Activated CD4-positive, alpha-beta T cell treated with anti-CD3 and anti-CD28 coated beads, Interleukin-2, amount 50 U/mL, for 48 hours (primary cell): Measurements from ENCODE around the gene FAM241B.

Experiments used
- DNase-seq, 2 experiments: peaks; one replicate each; pipeline ENCODE4 v3.0.0-alpha.2; 2020

Gene FAM241B

DNA sequence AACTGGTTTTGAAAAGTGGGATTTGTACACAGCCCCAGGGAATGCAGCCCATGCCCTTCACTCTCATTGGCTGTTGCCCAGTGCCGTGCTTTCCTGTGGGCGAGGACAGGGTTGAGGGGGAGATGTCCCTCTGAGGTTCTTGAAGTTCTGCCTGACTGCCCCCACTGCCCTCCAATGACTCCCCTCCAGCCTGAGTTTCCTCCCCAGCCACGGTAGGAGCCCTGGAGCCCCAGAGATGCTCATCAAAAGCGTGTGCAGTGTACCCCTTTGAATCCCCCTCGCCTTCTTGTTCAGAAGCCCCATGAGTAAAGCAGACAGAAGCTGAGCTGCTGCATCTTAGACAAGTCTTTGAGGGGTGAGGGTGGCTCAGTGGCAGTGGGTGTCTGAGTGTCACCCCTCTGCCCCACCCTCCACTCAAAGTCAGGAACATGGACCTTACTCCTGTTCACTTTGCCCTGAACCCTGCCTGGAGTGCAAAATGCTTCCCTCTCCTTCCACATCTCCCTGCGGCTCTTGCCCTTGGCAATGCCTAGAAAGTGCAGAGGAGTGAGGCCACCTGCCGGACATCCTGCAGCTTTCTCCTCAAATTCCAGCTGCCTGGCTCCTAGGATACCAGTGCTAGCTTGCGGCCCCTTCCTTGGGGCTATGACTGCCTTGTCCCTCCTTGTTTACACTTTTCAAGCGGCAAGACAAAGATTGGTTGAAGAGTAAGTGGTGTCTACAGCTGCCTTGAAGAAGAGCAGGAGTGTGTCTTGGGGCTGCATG, 19.9 kb downstream of the FAM241B start:
- no peak for DNase-seq

DNA sequence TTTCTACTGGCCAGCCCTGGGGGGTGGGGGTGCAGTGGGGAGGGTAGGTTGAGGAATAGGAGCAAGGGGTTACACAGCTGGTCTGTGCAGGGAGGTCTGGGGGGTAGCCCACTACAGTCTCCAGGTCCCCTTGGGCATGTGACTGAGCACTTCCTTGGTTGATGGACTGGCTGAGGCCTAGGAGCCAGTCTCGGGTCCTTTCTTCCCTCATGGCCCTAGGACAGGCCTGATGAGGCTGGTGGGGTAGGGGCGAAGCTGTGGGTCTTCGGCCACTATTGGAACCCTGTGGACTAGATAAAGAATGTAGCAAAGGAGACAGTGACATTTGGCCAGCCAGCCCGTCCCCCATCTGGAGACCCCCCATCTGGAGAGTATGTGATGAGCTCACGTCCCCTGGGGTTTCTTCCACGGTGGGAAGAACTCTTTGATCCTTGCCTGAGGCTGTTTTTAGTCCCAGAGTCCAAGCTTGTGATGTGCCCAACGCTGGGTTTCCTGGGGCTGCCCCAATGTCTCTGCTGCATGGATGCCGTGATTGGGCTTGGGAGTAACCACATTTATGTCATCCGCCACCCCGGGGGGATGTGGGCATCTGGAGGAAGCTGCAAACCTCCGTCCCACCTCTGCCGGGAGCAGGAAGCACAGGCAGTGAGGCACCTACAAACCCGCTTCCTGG, 20.7 kb downstream of the FAM241B start:
- no peak for DNase-seq

DNA sequence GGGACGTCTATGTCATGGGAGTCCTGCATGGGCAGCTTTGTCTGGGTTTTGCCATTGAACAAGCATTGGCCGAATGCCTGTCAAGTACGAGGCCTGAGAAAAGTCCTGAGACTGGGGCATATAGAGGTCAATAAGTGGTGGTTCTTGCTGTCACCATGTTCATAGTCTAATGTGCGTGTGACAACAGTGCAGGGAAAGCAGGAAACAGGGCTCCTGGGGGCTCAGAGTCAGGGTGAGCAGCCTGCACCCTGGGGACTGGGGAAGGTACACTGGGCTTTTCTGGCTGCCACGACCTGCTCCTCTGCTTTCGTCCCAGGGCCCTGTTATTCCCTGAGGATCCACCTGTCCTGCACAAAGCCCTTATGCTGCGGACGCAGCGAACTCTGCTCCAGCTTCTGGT, 21.3 kb downstream of the FAM241B start:
- DNase-seq = no peak

DNA sequence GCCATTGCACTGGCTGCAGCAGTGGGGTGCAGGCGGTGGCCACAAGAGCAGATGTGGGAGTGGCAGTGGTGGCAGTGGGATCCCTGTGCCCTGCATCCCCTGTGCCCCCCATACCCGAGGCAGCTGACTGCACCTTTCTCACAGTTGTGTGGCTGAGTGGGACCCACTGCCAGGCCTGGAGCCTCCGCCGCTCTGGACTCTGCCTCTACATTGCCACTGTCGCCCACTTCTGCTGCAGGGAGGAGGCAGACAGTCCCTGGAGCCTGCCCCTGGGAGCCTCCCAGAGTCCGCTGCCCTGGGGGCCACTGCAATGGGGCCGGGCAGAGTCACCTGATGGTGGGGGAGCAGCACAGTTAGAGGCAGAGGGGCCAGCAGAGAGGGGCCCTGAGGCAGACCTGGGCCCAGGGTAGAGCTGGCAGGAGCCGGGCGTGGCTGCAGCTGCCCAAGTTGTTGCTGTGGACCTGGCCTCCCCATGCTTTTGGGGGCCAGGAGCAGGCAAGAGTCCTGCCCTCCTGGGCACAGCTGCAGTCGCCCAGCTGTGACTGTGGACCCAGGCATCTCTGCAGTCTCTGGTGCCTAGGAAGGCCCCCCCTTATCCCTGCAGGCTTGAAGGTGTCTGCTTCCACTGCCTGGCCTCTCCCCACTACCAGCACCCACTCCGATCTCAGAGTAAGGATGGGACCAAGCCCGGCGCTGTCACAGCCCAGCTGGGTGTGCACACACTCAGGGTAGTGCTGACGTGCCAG, 22.2 kb downstream of the FAM241B start:
- no peak for DNase-seq

DNA sequence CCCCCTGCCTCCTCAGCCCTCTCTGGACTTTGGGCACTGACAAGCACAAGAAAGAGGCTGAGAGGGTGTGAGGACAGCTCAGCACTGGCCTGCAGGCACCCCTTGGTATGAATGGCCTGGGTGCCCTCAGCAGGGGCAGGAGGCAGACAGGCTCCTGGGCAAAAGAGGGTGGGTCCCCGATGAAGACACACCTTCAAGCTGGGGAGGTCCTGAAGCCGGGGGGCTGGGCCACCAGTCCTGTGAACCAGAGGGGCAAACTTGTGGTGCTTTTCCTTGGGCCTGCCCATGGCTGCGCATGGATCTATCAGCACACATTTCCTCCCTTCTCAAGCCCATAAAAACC, 22.8 kb downstream of the FAM241B start:
- no peak for DNase-seq

DNA sequence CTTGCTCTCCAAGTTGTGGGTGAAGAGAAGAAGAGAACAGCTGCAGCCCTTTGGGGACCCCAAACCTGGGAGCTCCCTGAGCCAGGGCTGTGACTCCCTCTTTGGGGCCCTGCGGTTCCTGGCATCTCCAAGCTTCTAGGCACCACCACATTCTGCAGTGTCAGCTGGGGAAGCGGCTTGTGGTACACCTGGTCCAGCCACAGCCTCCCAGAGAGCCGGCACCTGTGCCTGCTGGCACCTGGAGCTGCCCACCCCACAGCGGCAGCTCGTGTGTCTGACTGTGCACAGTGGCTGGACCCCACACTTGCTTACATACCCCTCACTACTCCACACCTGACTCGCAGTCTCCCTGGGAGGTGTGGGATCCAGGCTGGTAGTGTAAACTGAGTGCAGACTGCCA, 23.5 kb downstream of the FAM241B start:
- no peak for DNase-seq

DNA sequence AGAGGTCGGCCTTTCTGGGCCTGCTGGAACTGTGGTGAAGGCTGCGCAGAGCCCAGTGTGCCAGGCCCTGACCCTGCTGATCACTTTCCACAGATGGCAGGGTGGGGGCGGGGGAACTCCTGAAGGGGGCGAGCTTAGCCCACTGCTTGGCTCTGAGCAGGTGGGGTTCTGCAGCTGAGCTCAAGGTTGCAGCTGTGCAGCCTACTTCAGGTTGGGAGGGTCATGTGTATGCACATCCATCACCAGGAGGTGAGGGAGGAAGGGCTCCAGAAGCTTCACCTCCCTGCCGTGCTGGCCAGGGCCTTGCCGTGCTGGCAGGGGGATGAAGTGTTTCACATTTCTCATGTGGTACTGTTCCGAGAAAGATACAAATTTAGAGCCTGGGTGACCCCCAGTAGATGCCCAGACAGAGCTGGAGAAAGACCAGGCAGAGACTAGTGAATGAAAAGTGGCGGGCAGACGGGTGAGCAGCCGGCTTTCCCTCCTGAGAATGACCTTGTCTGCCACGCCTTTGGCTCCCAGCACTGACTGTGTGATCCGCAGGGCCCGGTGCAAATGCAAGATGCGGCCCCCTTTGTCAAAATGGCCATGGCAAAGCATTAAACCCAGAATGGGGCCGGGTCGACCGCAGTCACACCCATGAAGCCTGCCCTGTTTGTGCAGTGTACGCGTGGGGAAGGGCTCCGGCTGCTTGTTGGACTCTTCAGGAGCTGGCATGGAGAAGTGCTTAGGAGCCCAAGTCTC, 25.2 kb downstream of the FAM241B start:
- no peak for DNase-seq

DNA sequence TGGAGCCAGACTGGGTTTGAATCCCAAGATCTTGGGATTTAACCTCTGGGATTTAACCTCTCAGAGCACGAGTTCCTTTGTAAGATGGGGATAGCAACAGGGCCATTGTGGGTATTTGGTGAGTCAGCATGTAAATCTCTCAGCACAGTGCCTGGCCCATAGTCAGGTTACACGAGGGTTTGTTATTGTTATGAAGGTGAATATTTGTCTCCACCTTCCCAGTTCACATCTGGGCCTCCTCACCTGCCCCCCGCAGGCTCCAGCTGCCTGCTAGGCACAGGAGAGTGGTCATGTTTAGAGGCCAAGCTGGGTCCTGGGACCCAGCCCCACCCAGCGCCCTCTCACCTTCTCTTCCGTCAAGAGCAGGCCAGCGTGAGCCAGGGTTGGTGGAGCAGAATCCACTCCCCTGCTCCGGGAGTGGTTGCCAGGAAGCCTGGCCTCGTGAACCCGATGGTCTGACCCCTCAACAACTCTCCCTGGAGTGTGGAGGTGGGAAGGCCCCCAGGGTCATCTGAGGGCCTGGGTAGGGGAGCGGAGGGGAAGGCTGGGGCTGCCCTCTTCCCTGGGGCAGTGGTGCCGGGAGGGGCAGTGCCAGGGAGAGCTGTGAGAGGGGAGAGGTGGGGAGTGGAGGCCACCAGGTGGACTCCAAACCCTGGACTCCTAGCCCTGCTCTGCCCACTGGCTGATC, 26.0 kb downstream of the FAM241B start:
- no peak for DNase-seq

DNA sequence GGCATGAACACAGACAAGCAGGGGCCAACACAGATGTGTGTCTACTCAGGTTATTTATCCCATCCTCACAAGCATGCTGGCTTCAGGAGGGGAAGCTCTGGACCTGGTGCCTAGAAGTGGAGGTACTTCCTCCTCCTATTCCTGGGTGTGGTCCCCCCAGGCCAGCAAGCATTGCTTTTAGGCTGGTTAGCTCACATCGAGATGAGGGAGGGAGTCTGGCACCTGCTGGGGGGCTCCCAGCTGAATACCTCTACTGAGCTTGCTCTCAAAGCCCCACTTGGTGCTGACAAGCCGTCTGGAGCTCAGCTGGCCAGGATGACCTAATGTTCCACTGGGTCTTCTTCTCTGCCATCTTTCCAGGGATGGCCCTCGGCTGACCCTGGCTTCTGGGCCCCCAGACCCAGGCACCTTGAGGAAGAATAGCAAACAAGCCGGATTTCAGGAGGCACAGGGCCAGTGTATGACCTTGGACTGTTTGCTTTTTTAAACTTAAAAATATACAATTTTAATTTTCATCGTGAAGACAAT, 26.8 kb downstream of the FAM241B start:
- DNase-seq = no peak

DNA sequence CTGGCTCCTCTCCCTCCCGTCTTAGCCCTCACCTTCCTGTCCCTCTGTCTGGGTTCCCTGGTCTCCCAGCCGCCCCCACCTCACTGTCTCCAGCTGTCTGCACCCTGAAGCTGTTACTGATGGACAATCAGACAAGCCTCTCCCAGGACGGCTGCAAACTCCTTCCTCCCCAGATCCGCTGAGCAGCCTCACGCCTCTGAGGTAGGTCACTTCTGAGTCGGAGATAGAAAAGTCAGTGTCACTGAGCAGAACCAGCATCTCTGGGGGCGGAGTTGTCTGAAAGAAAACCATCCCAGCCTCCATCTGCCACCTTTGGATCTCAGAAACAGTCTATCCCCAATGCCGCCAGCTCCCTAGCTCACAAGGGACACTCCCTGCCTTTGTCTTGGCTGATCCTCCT, 27.4 kb downstream of the FAM241B start:
- no peak for DNase-seq

DNA sequence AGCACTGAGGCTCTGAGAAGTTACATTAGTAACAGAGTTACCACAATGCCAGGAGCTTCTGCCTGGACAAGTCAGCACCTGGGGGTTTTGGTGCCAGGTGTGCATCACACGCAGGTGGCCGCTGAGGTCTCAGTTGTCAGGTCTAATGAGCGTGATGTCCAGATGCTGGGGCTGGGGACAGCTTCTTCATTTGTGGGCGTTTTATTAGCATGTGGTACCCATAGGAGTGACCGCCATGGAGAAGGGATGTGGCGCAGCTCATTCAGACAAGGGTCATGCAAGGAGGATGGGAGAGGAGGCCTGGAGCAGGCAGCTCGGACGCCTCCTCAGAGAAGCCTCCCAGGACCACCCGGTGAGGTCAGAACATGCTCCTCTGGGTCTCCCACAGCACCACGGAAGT, 27.8 kb downstream of the FAM241B start:
- DNase-seq = no peak

DNA sequence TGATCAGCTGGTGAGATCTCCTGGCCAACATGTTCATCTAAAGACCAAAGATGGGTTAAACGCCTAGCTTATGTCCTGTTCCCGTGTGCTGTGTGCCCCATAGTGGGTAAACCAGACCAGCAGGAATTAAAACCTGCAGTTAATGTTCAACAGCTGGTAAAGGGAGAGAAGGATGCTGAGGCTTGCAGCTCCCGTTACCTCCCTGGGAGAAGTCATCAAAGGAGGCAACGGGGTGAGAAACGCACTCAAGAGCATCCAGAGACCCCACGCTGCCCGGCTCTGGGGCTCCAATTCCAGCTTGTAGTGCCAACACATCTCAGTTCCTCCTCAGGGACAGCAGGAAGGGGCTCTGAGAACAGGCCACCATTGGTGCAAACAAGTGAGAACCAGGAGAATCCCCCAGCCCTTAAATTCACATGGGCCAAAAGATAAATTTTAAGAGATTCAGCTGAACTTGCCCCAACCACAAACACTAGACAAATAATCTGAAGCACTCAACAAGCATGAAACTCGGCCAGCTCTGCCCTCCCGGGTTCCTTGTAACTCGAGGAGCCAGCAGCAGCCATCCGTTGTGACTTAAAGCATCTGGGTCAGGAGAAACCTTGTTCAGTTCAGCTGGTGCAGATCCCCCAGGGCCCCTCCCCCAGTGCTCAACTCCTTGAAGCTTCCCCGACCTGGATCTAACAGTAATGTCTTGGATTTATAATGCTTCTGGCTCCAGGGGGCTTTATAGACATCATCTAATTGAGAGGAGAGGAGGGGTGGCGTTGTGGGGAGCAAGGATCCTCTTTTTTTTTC, 29.4 kb downstream of the FAM241B start:
- no peak for DNase-seq

DNA sequence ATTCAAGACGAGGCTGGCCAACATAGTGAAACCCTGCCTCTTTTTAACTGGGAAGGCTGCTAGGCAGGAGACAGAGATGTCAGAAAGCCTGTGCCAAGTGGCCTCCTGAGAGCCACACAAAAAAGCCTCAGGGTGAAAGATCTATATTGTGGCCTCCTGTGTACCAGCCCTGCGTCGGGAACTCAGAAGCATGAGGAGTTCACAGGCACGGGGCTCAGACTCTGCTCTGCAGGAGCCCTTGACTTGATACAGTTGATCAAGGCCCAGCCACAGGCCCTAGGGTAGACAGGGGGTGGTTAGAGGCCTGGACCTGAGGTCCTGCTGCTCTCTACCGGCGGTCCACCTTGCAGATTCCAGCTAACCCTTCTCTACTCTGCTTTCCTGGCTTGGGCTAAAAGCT, 30.2 kb downstream of the FAM241B start:
- no peak for DNase-seq

DNA sequence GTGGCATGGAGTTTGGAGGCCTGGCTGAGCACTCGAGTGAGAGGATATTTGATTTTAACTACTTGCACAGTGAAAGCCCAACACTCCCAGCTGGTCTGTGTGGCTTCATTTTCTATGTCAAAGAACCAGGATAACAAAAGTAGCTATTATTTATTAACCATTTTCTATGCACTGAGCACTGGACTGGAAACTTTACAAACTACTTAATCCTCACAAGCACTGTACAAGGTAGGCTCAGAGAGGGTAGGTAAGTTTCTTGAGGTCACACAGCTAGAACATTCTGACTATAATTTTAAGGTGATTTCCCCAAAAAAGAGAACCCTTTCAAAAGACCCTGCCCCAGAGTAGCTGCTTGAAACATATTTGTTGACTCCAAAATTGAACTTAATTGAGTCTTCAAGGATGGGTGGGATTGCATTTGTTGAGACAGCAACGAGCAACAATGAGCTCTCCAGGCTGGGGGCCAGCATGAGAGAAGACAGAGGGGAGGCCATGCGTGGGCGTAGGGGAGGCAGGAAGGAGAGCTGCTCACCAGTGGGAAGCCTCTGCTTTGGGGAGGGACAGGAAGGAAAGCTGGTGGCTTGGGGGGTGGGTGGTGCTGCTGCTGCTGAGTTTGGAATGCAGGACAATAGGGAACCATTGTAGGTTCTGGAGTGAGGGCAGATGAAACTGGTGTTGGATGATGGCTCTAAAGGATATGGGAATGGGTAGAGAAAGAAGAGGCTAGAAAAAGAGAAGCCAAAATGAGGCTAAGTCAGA, 31.5 kb downstream of the FAM241B start:
- no peak for DNase-seq

DNA sequence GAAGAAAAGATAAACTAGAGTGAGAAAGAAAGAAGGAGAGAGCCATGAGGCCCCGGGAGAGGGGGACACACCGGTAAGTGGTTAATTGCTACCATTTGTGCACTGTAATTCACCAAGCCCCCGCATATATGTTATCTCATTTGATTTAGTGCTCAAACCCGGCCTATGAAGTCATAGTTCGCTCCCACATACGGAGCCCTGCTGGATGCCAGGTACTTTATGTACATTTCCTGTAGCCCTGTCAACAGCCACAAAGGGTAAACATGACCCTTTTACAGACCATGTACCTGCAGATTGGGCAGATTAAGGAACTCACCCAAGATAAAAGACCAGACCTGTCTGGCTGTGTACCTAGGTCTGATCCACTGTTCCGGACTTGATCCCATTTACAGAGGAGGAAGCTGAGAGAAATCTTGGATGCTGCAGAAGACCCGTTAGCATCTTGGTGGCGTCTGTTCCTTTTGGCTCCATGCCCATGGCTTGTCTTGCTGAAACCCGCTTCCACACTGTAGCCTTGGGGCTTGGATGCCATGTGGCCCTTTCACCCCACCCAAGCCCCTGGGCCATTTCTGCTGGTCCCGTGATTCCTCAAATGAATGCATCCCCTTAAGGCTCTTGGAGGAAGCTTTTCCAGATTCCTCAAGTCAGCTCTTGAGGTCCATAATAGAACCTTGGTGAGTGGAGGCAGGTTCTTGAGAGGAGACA, 32.3 kb downstream of the FAM241B start:
- no peak for DNase-seq

DNA sequence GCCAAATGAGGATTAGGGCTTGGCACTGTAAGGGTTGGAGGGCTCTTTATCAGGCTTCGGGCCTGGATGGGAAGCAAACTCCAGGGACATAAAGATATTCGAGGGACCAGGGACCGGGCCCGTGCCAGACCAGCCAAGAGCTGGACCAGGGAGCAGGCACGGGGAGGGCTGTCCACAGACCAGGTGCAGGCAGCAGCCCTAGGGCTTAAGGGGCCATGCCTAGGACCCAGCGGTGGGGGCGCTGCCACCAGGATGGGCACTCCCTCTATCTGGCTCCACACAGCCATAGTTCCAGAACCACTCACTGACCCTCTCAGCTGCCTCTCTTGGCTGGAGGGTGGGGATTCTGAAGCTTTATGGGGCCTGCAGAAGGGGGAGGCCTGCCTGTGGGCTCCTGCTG, 32.9 kb downstream of the FAM241B start:
- no peak for DNase-seq

DNA sequence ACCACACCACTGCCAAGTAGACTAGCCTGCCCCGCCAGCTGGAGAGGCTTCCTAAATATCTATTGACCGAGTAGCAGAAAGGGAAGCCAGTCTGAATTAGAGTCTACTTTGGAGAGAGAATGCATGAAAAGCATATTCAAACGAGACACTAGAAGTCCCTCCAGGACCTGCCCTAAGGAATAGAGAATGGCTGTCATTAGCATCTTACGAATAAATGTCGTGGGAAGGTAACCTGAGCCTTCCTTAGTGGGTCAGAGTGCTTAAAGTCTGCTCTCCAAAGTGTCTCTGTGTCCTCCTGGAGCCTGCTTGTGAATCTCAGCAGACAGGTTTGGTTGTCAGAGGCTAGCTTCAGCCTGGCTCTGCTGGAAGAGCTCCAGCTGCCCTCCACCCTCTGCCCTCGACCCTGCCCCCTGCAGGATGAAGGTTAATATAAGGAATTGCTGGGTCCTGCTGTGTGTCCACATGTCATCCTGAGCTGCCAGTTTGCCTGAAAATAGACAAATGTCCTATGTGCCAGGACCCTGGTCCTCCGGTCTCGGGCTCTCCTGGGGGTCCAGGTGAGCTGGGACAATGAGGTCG, 33.4 kb downstream of the FAM241B start:
- no peak for DNase-seq

DNA sequence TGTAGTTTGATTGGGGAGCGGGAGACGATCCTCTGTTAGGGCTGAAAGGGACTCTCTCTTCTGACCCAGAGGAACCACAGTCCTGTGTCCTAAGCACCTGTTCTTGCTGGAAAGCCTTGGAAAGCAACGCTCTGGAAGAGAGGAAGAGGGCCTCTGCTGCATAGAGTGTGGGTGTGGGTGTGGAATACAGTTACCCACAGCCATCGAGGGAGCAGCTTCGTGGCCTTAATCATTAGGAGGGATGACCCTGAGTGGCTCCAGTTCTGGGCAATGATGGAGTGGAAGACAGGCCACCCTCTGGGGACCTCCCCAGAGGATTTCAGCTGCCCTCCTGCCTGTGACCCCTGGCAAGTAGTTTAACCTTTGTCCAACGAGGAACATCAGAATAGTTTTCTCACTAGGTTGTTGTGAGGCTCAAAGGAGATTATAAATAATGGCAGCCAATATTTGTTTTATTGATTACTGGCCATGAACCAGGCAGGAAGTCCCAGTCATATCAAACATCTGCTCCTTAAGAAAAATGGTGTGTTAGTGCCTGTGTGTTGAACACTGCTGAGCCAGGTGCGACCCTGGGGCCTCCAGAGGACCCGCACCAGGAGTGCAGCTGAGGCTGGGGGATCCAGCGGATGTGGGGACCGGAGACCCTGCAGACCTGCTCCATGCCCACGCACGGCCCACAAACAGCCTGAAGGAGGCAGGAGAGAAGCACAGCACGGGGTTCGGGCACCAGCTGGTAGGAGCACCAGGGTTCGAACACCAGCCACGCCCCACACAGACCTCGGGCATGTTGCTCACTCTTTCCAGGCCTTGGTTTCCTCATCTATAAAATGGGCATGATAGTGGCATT, 35.6 kb downstream of the FAM241B start:
- no peak for DNase-seq

DNA sequence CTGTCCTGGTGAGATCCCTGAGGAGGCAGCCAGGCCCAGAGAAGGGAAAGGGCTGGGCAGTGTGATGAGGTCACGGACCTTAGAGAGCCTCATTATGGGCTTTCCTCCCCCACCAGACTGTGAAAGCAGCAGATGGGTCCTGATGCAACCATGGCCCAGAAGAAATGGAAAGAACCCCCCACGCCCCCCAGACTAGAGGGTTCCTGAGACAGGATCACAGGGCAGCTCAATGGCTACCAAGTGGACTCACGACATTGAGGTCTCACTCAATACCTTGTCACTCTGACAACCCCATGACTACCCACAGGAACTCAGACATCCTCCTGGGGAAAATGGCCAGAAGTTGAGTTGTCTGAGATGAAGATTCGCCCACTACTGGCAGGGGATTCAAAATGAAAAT, 36.7 kb downstream of the FAM241B start:
- DNase-seq = no peak
